Measurements from ENCODE around the gene INPP5J. TPM values are rescaled to one million over a fixed set of nuclear protein-coding genes. Genes with fewer than 3 reads are reported as not detected.
A peak's percentile ranks its signal among the peaks of the same experiment; 100 is the strongest.

Gene INPP5J
- total and polyA plus RNA-seq, 2 experiments from 2014 or later: 3.4 to 5.6 TPM

GRCh38 chr22:31160328-31160978 lies 37.7 kb downstream of the INPP5J start:
- H2AFZ ChIP-seq: peak overlapping the region; percentile 67
- TF ChIP-seq EZH2 (IDR thresholded peaks at IDR 0.05; ENCODE audit: borderline replicate concordance) (no peak), EZH2phosphoT487 (IDR thresholded peaks at IDR 0.05; ENCODE audit: low read depth, severe bottlenecking, unreplicated experiment) (no peak), CTCF (IDR thresholded peaks at IDR 0.05; ENCODE audit: poor library complexity) (no peak)
- no peaks in the 10 kb centered on the region for H3K36me3 ChIP-seq (replicated peaks; ENCODE audit: insufficient read depth, low read depth)
- WGBS (ENCODE audit: low lambda C conversion rate, missing lambda C conversion rate): 4% methylated on average over 25 of the region's 32 CpGs
- peaks cover 9% of the 10 kb centered on the region for H3K4me1 ChIP-seq (ENCODE audit: insufficient read depth)
- peak overlapping the region; percentile 95 for H3K4me2 ChIP-seq
- peak overlapping the region; percentile 87 for H3K27ac ChIP-seq
- peak overlapping the region; percentile 56 for H3K4me3 ChIP-seq
- peaks cover 8% of the 10 kb centered on the region for H3K27me3 ChIP-seq
- no peaks in the 10 kb centered on the region for H3K9me3 ChIP-seq (ENCODE audit: low read depth)
- no peaks in the 10 kb centered on the region for H3K9me2 ChIP-seq (replicated peaks; ENCODE audit: insufficient read depth)
- H4K20me1 ChIP-seq (ENCODE audit: insufficient read depth, poor library complexity, severe bottlenecking): no peaks in the 10 kb centered on the region
- DNase-seq (ENCODE audit: low spot score): peak; percentile 43
- peaks cover 52% of the 10 kb centered on the region for H3K79me2 ChIP-seq

- Histone ChIP-seq H3K9me3 (ENCODE audit: low read depth) (no peaks in the 10 kb centered on the region), H3K9me2 (replicated peaks; ENCODE audit: insufficient read depth) (no peaks in the 10 kb centered on the region), H3K79me2 (peaks cover 61% of the 10 kb centered on the region), H3K27me3 (peaks cover 8% of the 10 kb centered on the region), H3K4me2 (peak overlapping the region; percentile 95), H3K4me3 (peak overlapping the region; percentile 56), H4K20me1 (ENCODE audit: insufficient read depth, poor library complexity, severe bottlenecking) (peaks cover 8% of the 10 kb centered on the region), H2AFZ (no peak overlapping the region), H3K27ac (no peak overlapping the region), H3K36me3 (replicated peaks; ENCODE audit: insufficient read depth, low read depth) (no peaks in the 10 kb centered on the region), H3K4me1 (ENCODE audit: insufficient read depth) (peaks cover 9% of the 10 kb centered on the region)
- TF ChIP-seq EZH2 (IDR thresholded peaks at IDR 0.05; ENCODE audit: borderline replicate concordance): no peak
- TF ChIP-seq EZH2phosphoT487 (IDR thresholded peaks at IDR 0.05; ENCODE audit: low read depth, severe bottlenecking, unreplicated experiment): no peak
- no peak for TF ChIP-seq CTCF (IDR thresholded peaks at IDR 0.05; ENCODE audit: poor library complexity)
- no peak for DNase-seq (ENCODE audit: low spot score)
Observed at GRCh38 chr22:31161386-31161785, 38.6 kb downstream of the INPP5J start.

GRCh38 chr22:31162015-31162765 lies 39.4 kb downstream of the INPP5J start:
- H3K9me2 ChIP-seq (replicated peaks; ENCODE audit: insufficient read depth): no peaks in the 10 kb centered on the region
- H3K4me3 ChIP-seq: no peak overlapping the region
- no peak overlapping the region for H2AFZ ChIP-seq
- H4K20me1 ChIP-seq (ENCODE audit: insufficient read depth, poor library complexity, severe bottlenecking): peaks cover 13% of the 10 kb centered on the region
- peak overlapping the region; percentile 95 for H3K4me2 ChIP-seq
- H3K36me3 ChIP-seq (replicated peaks; ENCODE audit: insufficient read depth, low read depth): no peaks in the 10 kb centered on the region
- no peak for DNase-seq (ENCODE audit: low spot score)
- H3K4me1 ChIP-seq (ENCODE audit: insufficient read depth): peaks cover 9% of the 10 kb centered on the region
- peaks cover 69% of the 10 kb centered on the region for H3K79me2 ChIP-seq
- no peak for TF ChIP-seq EZH2 (IDR thresholded peaks at IDR 0.05; ENCODE audit: borderline replicate concordance)
- TF ChIP-seq CTCF (IDR thresholded peaks at IDR 0.05; ENCODE audit: poor library complexity): no peak
- no peak for TF ChIP-seq EZH2phosphoT487 (IDR thresholded peaks at IDR 0.05; ENCODE audit: low read depth, severe bottlenecking, unreplicated experiment)
- H3K27me3 ChIP-seq: peaks cover 8% of the 10 kb centered on the region
- H3K9me3 ChIP-seq (ENCODE audit: low read depth): no peaks in the 10 kb centered on the region
- H3K27ac ChIP-seq: no peak overlapping the region
- WGBS (ENCODE audit: low lambda C conversion rate, missing lambda C conversion rate): 95% methylated on average over 5 of the region's 5 CpGs

Data from hepatocyte (in vitro differentiated cells).